HG03354 (cell line): ENCODE data around the gene PCDHGB2.

Experiments
- ATAC-seq: cut with Tn5 transposase; IDR thresholded peaks from one replicate; pipeline ENCODE4 v1.9.1; 2021; ENCODE audit warnings: mild to moderate bottlenecking; ENCODE audit not compliant: unreplicated experiment, poor library complexity, severe bottlenecking

PCDHGB2 gene

GRCh38 chr5:141409598-141410306, 50.0 kb downstream of the PCDHGB2 start:
- ATAC-seq = no peak

- ATAC-seq = no peak
Observed at GRCh38 chr5:141411575-141411974, 51.8 kb downstream of the PCDHGB2 start.
